ENCODE data around the gene TMEM120B. TPM values are rescaled to one million over a fixed set of nuclear protein-coding genes. Genes with fewer than 3 reads are reported as not detected.

TMEM120B gene
- total and polyA plus RNA-seq, 2 of the 13 experiments (the other 11 are each of a cell fraction or from before 2014, with no cell fraction given): 7.1 to 12.9 TPM

- TF ChIP-seq GLMP (CRISPR knock-in tag; IDR thresholded peaks at IDR 0.05; ENCODE audit: borderline replicate concordance): no peak
- TF ChIP-seq YEATS2 (CRISPR knock-in tag; IDR thresholded peaks at IDR 0.05; ENCODE audit: borderline replicate concordance): no peak
- no peak for TF ChIP-seq ZNF841 (CRISPR knock-in tag; IDR thresholded peaks at IDR 0.05; ENCODE audit: borderline replicate concordance)
- no peak for TF ChIP-seq ZFP36 (IDR thresholded peaks at IDR 0.05; ENCODE audit: borderline replicate concordance, low read depth, low read length, partially characterized antibody)
- no peak for TF ChIP-seq CEBPB (IDR thresholded peaks at IDR 0.05; ENCODE audit: borderline replicate concordance, low read depth, low read length)
- TF ChIP-seq ARID4A (CRISPR knock-in tag; IDR thresholded peaks at IDR 0.05; ENCODE audit: borderline replicate concordance): no peak
These were observed 3.0 kb upstream of the TMEM120B start (continued) for GRCh38 chr12:121709478-121709961.
